Right lobe of liver (tissue), 6 donors: Measurements from ENCODE around the gene KCNK17. TPM values are rescaled to one million over a fixed set of nuclear protein-coding genes. Genes with fewer than 3 reads are reported as not detected.

Experiments
- ATAC-seq, 4 donors: fragments of 200-7000 bp; cut with Tn5 transposase; one replicate each; pipeline ENCODE4 v1.9.1; 2020; ENCODE audit warnings: mild to moderate bottlenecking in 4 of 4, moderate library complexity in 4 of 4
- DNase-seq, 3 donors: peaks; one replicate each; pipeline ENCODE4 v3.0.0-alpha.2; 2020
- H3K27ac ChIP-seq, 3 donors: fragments of 200-600 bp; one replicate each; pipeline ENCODE4 v1.8.0; 2022
- H3K27me3 ChIP-seq, 2 donors: fragments of 200-600 bp; one replicate each; pipeline ENCODE4 v1.8.0; 2022
- H3K36me3 ChIP-seq, 4 donors: fragments of 200-600 bp; sonication (generic) in 1 of 4; one replicate each; pipeline versions ENCODE4 v1.5.1 to v1.8.0; 2017 to 2022; ENCODE audit warnings: control low read depth in 1 of 4
- H3K4me1 ChIP-seq, 4 donors: fragments of 200-600 bp; sonication (generic) in 1 of 4; one replicate each; pipeline versions ENCODE4 v1.5.1 to v1.8.0; 2017 to 2022; ENCODE audit warnings: control low read depth in 1 of 4
- H3K4me3 ChIP-seq, 3 donors: fragments of 200-600 bp; one replicate each; pipeline ENCODE4 v1.8.0; 2022
- H3K9me3 ChIP-seq, 4 donors: fragments of 200-600 bp; sonication (generic) in 1 of 4; one replicate each; pipeline versions ENCODE4 v1.5.1 to v1.8.0; 2017 to 2022; ENCODE audit warnings: control low read depth in 1 of 4
- CTCF ChIP-seq, 4 donors: fragments of 200-600 bp in 3 of 4; fragments of 450-650 bp in 1 of 4; IDR thresholded peaks; one replicate each; pipeline versions ENCODE4 v1.5.1 to v1.8.0; 2016 to 2022; ENCODE audit warnings: antibody characterized with exemption in 4 of 4, mild to moderate bottlenecking in 2 of 4
- POLR2A ChIP-seq: fragments of 450-650 bp; IDR thresholded peaks from one replicate; pipeline ENCODE4 v1.6.1; 2017; ENCODE audit warnings: antibody characterized with exemption, mild to moderate bottlenecking
- WGBS: methylation state at CpG from one replicate; pipeline ENCODE4 v1.1.6; 2018; ENCODE audit warnings: low coverage, low lambda C conversion rate; ENCODE audit not compliant: insufficient coverage; ENCODE audit errors: missing lambda C conversion rate; 5-methylcytosine and 5-hydroxymethylcytosine counted together
- intact Hi-C, 2 donors: fragments of 100-400 bp; cut with DNase I; formaldehyde crosslinking; loops; one replicate each; pipeline versions ENCODE4 v1.11.2 to v1.14.1; 2022
- total RNA-seq, 6 experiments: library from RNA; depleted of rRNA in 2 of 6; stranded (reverse); fragments of >200 nt in 2 of 6; fragmentation: NEBNext Ultra II Directional in 3 of 6; extraction: Animal tissue kit (Norgen Biotek cat#: 25700) in 3 of 6; gene quantifications; one replicate each; pipeline versions ENCODE4 v1.1.0 to v1.2.4, GENCODE V29; 2016 to 2023
- donor health status: DM: no; HTN: yes; CAD: no.
- donor health status: DM: no; HTN: no; CAD: no.
- donor health status: DM: no; HTN: no; CAD: no.
- donor health status: DM: no; HTN: yes; CAD: no.
- donor health status: DM: no; HTN: yes; CAD: no.

The KCNK17 gene
- total RNA-seq, 6 experiments from 2014 or later = 0.31 to 0.77 (median 0.39) TPM; not detected in 1

- H3K27me3 ChIP-seq = no peaks in the 10 kb centered on the region
- no peak overlapping the region for H3K27ac ChIP-seq
- 76% methylated on average over 8 of the region's 9 CpGs for WGBS
- TF ChIP-seq POLR2A = no peak
- no peak for TF ChIP-seq CTCF (IDR thresholded peaks at IDR 0.05)
- intact Hi-C loops = loop anchor here in 1 of 2 donors (10.0 kb wide), 2 partner anchors 544 to 944 kb away; no protein-coding TSS in a partner anchor
- ATAC-seq (no peak), DNase-seq (no peak)
- H3K36me3 ChIP-seq = no peaks in the 10 kb centered on the region
- H3K4me1 ChIP-seq = no peaks in the 10 kb centered on the region
- no peaks in the 10 kb centered on the region for H3K9me3 ChIP-seq
- H3K4me3 ChIP-seq = no peak overlapping the region
Observed at GRCh38 chr6:39360378-39360777, 46.2 kb upstream of the KCNK17 start.

DNA sequence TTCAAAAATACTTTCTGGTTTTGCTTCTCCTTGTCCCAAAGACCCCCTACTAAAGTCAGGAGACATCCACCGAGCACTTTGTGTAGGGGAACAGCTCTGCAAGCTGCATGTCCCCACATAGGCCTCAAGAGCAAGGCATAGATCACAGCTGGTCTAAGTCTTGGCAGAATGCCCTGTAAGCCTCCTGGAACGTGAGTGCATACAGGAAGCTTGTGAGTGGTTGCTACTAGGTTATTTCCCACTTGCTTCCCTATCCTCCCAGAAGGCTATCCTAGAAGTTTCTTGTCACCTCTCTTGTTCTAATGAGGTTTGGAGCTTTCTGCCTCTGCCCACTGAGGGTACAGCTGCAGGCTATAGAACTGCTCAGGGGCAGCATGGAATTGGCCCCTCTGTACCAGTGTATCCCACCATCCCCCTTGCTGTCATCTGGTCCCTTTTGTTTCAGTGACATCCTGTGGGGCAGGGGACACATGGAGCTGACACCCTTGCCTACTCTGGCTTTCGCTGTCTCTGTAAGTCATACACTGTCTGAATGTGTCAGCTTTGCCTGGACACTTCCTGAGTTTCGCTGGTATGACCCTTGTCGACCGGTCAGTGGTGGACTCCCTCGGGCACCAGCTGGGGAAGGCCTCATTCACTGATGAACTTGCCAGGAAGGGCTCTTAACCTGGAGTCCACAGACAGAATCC, 43.9 kb upstream of the KCNK17 start:
- Histone ChIP-seq H3K27ac (no peak overlapping the region), H3K4me3 (no peak overlapping the region), H3K36me3 (no peaks in the 10 kb centered on the region), H3K4me1 (peaks cover 0 to 4% (median 0%) of the 10 kb centered on the region in 4 donors), H3K9me3 (no peaks in the 10 kb centered on the region), H3K27me3 (no peaks in the 10 kb centered on the region)
- WGBS = 34% methylated on average over 3 of the region's 7 CpGs
- ATAC-seq (peak; percentile 31 to 64 (median 35)), DNase-seq (no peak)
- intact Hi-C loops = no loop called here
- TF ChIP-seq CTCF (IDR thresholded peaks at IDR 0.05) (no peak), POLR2A (no peak)

DNA sequence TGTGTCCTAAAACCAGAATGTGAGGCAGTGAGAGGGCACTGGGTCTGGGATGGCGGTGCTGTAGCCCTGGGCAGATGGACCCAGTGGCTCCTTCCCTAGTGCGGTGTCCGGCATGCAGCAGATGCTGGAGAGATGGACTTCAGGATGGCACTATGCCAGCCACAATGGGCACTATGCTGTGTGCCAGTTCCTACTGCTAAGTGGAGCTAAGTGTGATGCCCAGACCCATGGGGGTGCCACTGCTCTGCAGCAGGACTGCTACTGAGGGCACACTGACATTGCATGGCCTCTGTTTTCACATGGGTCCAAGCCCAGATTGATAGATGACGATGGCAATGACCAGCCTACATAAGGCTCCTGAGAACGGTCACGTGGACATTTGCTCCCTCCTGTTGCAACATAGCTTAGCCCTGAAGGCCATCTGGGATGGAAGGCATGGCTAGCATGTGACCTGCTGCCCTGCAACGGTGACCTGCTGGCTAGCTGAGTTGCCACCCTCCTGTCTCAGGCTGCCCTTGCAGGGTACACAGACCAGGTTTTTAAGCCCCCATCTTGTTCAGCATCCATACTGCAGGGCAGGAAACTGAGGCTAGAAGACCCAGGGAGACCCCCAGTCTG, 39.6 kb upstream of the KCNK17 start:
- TF ChIP-seq CTCF (IDR thresholded peaks at IDR 0.05) (no peak), POLR2A (no peak)
- Histone ChIP-seq H3K27me3 (no peaks in the 10 kb centered on the region), H3K36me3 (no peaks in the 10 kb centered on the region), H3K9me3 (no peaks in the 10 kb centered on the region), H3K4me1 (peaks cover 0 to 4% (median 0%) of the 10 kb centered on the region in 4 donors), H3K27ac (no peak overlapping the region), H3K4me3 (no peak overlapping the region)
- DNase-seq = peak in 1 of 3 donors; percentile 71
- intact Hi-C loops = no loop called here
- ATAC-seq = peak; percentile 20 to 89 (median 58)
- WGBS = 90% methylated on average over 3 of the region's 7 CpGs

DNA sequence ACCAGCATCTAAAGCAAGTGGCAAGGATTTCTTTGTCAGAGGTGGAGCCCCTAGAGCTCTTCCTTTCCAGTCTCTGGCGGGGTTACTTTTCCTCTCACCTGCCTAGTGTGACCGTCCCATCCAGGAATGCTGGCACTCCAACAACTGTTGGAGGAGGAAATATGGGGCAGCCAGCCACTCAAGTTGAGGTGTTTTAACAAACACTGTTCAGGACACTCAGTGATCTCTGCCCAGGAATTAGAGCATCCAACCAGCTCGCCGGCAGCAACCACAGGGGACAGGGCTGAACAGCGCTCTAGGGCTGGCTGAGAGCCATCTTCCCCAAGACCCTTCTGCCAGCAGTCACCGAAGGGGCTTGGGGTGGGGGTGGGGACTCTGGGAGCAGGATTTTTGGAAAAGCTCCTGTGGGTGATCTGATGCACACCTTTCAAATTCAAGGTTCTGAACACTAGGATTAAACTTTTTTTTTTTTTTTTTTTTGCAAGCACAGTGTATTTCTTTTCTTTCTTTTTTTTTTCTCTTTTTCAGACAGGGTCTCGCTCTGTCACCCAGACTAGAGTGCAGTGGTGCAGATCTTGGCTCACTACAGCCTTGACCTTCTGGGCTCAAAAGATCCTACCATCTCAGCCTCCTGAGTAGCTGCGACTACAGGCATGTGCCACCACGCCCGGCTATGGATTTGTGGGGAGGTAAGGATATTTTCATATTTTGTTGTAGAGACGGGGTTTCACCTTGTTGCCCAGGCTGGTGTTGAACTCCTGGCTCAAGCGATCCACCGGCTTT, 36.7 kb upstream of the KCNK17 start:
- TF ChIP-seq CTCF (IDR thresholded peaks at IDR 0.05) = no peak
- no peak for TF ChIP-seq POLR2A
- 81% methylated on average over 7 of the region's 13 CpGs for WGBS
- H3K27ac ChIP-seq = no peak overlapping the region
- no peaks in the 10 kb centered on the region for H3K9me3 ChIP-seq
- intact Hi-C loops = no loop called here
- DNase-seq (no peak), ATAC-seq (no peak)
- H3K36me3 ChIP-seq = no peaks in the 10 kb centered on the region
- H3K27me3 ChIP-seq = no peaks in the 10 kb centered on the region
- H3K4me1 ChIP-seq = peaks cover 0 to 4% (median 0%) of the 10 kb centered on the region in 4 donors
- no peak overlapping the region for H3K4me3 ChIP-seq
